ENCODE measurements around the gene ACSL1.

DNA sequence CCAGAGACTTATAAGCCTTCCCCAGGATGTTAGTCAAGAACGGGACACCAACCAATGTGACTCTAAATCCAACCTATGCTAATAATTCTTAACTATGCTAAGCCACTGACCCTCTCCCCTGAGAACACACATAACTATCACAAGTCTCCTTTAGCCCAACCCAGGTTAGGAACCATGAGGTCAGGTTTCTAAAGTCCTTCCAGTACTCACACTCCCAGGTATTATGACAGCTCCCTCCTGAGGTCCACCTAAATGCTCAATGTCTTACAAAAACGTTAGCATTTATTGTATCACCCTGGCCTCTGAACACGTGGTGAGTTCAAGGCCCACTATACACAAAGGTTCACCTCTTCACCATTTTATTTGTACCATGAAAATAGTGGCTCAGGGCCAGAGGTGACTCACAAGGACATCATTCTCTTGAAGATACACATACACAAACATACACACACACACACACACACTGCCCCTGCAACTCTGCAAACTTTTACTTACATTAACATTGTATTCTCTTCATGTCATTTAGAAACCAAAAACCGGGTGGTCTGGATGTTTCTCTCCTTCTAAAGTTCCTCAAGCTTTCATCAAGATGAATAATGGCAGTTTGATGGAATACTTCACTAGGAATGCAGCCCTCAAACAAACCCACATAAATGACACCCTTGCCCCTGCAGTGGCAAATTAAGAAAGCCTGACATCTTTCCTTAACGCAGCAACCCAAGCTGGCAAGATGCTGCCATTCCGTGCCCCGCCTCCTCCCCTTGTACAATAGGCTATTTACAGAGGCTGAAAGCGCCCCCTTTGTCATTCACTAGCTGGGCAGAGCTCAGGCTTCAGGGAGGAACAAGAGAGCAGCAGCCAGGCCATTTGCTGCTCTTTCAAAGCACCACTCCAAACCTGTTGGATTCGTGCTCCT lies 17.7 kb downstream of the ACSL1 start:
- TF ChIP-seq POLR2A (IDR thresholded peaks at IDR 0.05; ENCODE audit: control extremely low read depth in 1 of 2, low read depth in 2 of 2, low read length in 2 of 2) (no peak), HDAC6 (IDR thresholded peaks at IDR 0.05; ENCODE audit: low read depth, low read length) (no peak), SP1 (IDR thresholded peaks at IDR 0.05; ENCODE audit: low read depth, low read length) (0 out of 2 replicates have a peak, but pooled peaks have one; percentile 39)
- TF ChIP-seq, protein P1, sequence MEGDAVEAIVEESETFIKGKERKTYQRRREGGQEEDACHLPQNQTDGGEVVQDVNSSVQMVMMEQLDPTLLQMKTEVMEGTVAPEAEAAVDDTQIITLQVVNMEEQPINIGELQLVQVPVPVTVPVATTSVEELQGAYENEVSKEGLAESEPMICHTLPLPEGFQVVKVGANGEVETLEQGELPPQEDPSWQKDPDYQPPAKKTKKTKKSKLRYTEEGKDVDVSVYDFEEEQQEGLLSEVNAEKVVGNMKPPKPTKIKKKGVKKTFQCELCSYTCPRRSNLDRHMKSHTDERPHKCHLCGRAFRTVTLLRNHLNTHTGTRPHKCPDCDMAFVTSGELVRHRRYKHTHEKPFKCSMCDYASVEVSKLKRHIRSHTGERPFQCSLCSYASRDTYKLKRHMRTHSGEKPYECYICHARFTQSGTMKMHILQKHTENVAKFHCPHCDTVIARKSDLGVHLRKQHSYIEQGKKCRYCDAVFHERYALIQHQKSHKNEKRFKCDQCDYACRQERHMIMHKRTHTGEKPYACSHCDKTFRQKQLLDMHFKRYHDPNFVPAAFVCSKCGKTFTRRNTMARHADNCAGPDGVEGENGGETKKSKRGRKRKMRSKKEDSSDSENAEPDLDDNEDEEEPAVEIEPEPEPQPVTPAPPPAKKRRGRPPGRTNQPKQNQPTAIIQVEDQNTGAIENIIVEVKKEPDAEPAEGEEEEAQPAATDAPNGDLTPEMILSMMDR (IDR thresholded peaks at IDR 0.05; ENCODE audit: control extremely low read depth in 1 of 3, insufficient read depth in 1 of 3, low read depth in 1 of 3, low read length in 3 of 3), result no peak
- TF ChIP-seq, protein P2, sequence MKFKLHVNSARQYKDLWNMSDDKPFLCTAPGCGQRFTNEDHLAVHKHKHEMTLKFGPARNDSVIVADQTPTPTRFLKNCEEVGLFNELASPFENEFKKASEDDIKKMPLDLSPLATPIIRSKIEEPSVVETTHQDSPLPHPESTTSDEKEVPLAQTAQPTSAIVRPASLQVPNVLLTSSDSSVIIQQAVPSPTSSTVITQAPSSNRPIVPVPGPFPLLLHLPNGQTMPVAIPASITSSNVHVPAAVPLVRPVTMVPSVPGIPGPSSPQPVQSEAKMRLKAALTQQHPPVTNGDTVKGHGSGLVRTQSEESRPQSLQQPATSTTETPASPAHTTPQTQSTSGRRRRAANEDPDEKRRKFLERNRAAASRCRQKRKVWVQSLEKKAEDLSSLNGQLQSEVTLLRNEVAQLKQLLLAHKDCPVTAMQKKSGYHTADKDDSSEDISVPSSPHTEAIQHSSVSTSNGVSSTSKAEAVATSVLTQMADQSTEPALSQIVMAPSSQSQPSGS (IDR thresholded peaks at IDR 0.05; ENCODE audit: low read length), result no peak

All from H1 (cell line).